Neural crest cell (in vitro differentiated cells): ENCODE data around the gene FBXO22. TPM values are rescaled to one million over a fixed set of nuclear protein-coding genes. Genes with fewer than 3 reads are reported as not detected.
"Not testable (repeated sequence)": the region's sequence is repeated elsewhere in the genome, so short reads cannot be mapped to it uniquely, and the experiment has no call there.

Experiments used
- DNase-seq: peaks from one replicate; pipeline ENCODE4 v3.0.0; 2021; ENCODE audit warnings: low read depth, mixed read lengths, low spot score
- H3K27ac Mint-ChIP-seq: one replicate; pipeline ENCODE4 v1.8.0; 2021; ENCODE audit warnings: mild to moderate bottlenecking, mixed read lengths; ENCODE audit not compliant: unreplicated experiment
- H3K27me3 Mint-ChIP-seq: 2 replicates; pipeline ENCODE4 v1.8.0; 2021; ENCODE audit warnings: low read depth, mild to moderate bottlenecking, mixed read lengths
- H3K36me3 Mint-ChIP-seq: 2 replicates; pipeline ENCODE4 v1.8.0; 2021; ENCODE audit warnings: low read depth, mild to moderate bottlenecking, mixed read lengths
- H3K4me1 Mint-ChIP-seq: 2 replicates; pipeline ENCODE4 v1.8.0; 2021; ENCODE audit warnings: mixed read lengths
- H3K4me3 Mint-ChIP-seq: one replicate; pipeline ENCODE4 v1.8.0; 2021; ENCODE audit warnings: mild to moderate bottlenecking, mixed read lengths
- H3K9me3 Mint-ChIP-seq: 2 replicates; pipeline ENCODE4 v1.8.0; 2021; ENCODE audit warnings: mixed read lengths
- CTCF ChIP-seq: fragments of 200-600 bp; sonication (generic); conservative IDR thresholded peaks from 2 replicates; pipeline ENCODE4 v1.5.0; 2021; ENCODE audit warnings: antibody characterized with exemption, mild to moderate bottlenecking
- total RNA-seq: library from RNA; stranded (reverse); gene quantifications from 2 replicates; pipeline ENCODE4 v1.2.1, GENCODE V29; 2021

Gene FBXO22
- total RNA-seq, 1 donor from 2014 or later: 53.8 TPM

DNA sequence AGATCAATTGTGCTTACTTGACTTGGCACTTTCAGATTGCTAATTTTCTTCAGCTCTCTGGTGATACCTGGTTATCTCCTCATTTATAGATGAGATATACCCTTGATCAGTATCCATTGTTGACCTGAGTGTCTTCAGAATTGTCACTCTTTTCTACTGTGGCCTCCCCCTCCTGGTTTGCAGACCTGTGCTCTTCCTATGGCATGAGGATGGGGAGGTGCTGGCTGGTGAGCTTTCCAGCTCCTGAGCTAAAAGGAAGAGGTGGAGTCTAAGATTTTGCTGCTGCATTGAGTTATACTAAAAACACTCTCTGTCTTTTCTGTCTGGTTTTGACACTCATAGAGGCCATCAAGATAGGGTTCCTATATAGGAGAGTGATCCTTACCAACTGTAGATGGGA lies 36.8 kb upstream of the FBXO22 start:
- H3K4me1 Mint-ChIP-seq: peaks cover 5% of the 10 kb centered on the region
- no peak for TF ChIP-seq CTCF
- H3K27me3 Mint-ChIP-seq: no peaks in the 10 kb centered on the region
- no peak for DNase-seq
- H3K36me3 Mint-ChIP-seq: peaks cover 12% of the 10 kb centered on the region
- no peaks in the 10 kb centered on the region for H3K9me3 Mint-ChIP-seq
- H3K4me3 Mint-ChIP-seq: no peak overlapping the region
- H3K27ac Mint-ChIP-seq: no peak overlapping the region

DNA sequence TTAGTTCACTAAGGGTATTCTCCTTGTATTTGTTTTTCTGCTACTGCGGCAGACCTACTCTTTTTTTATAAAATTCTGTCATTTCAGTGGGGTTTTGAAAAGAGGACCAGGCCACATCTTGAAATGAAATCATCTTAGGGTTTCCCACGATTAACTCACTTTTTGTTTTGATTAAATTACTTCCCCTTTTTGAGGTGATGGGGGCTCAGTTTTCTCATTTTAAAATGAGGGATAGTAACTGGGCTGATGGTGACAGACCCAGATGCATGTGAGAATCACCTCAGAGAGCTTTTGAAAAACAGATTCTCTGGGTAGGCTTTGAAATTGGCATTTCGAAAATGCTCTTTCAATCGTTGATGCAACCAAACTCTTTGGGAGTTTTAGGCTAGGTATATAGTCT lies 36.2 kb upstream of the FBXO22 start:
- no peak overlapping the region for H3K4me3 Mint-ChIP-seq
- DNase-seq: no peak
- no peak overlapping the region for H3K27ac Mint-ChIP-seq
- no peak for TF ChIP-seq CTCF
- no peaks in the 10 kb centered on the region for H3K27me3 Mint-ChIP-seq
- no peaks in the 10 kb centered on the region for H3K9me3 Mint-ChIP-seq
- H3K4me1 Mint-ChIP-seq: peaks cover 5% of the 10 kb centered on the region
- H3K36me3 Mint-ChIP-seq: peaks cover 12% of the 10 kb centered on the region

- no peak for DNase-seq
- H3K4me1 Mint-ChIP-seq: peaks cover 5% of the 10 kb centered on the region
- no peak overlapping the region for H3K4me3 Mint-ChIP-seq
- no peak for TF ChIP-seq CTCF
- H3K27me3 Mint-ChIP-seq: no peaks in the 10 kb centered on the region
- no peaks in the 10 kb centered on the region for H3K9me3 Mint-ChIP-seq
- H3K36me3 Mint-ChIP-seq: peaks cover 10% of the 10 kb centered on the region
- H3K27ac Mint-ChIP-seq: no peak overlapping the region
These were observed 35.7 kb upstream of the FBXO22 start for GRCh38 chr15:75868019-75868418.

DNA sequence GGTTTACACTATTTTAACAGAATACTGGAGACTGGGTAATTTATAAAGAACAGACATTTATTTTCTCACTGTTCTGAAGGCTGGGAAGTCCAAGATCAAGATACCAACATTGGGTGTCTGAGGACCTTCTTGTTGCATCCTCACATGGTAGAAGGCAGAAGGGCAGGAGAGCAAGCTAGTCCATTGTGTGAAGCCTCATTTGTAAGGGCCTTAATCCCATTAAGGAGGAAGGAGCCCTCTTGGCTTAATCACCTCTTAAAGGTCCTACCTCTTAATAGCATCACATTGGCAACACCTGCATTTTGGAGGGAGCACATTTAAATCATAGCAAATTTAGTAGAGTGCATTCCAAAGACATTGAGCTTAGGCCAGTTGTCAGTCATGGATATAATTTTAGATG lies 34.2 kb upstream of the FBXO22 start:
- TF ChIP-seq CTCF: no peak
- Mint-ChIP-seq H3K4me1 (peaks cover 5% of the 10 kb centered on the region), H3K4me3 (no peak overlapping the region), H3K27me3 (no peaks in the 10 kb centered on the region), H3K27ac (no peak overlapping the region), H3K36me3 (peaks cover 12% of the 10 kb centered on the region), H3K9me3 (no peaks in the 10 kb centered on the region)
- no peak for DNase-seq

GRCh38 chr15:75871589-75871988 lies 32.1 kb upstream of the FBXO22 start:
- not testable (repeated sequence) for H3K27ac Mint-ChIP-seq, H3K9me3 Mint-ChIP-seq
- H3K36me3 Mint-ChIP-seq: peaks cover 19% of the 10 kb centered on the region

GRCh38 chr15:75872403-75872990 lies 31.2 kb upstream of the FBXO22 start:
- Mint-ChIP-seq H3K27me3 (no peaks in the 10 kb centered on the region), H3K27ac (no peak overlapping the region), H3K36me3 (peaks cover 19% of the 10 kb centered on the region), H3K4me1 (peaks cover 5% of the 10 kb centered on the region), H3K9me3 (no peaks in the 10 kb centered on the region), H3K4me3 (no peak overlapping the region)
- no peak for DNase-seq
- TF ChIP-seq CTCF: no peak

More at GRCh38 chr15:75871589-75871988, 32.1 kb upstream of the FBXO22 start:
- not testable (repeated sequence) for H3K27me3 Mint-ChIP-seq, H3K4me3 Mint-ChIP-seq, DNase-seq, H3K4me1 Mint-ChIP-seq
